Calu3 (cell line): ENCODE results near the gene PLEKHG4B. TPM values are rescaled to one million over a fixed set of nuclear protein-coding genes. Genes with fewer than 3 reads are reported as not detected.

Source experiments
- BruUV-seq: library from RNA; stranded (reverse); fragments of 400-500 nt; replicated peaks from 2 replicates; lab custom pipeline; 2021; lab: Mats Ljungman, UMichigan
- CTCF ChIA-PET: fragments of 300-600 bp; sonication (Branson Sonifier 250); formaldehyde crosslinking; loops from one replicate; lab custom pipeline; 2022; ENCODE audit warnings: antibody characterized with exemption; lab: Charles Lee
- DNase-seq: peaks from one replicate; pipeline ENCODE4 v3.0.0; 2022
- H3K27ac Mint-ChIP-seq: one replicate; pipeline ENCODE4 v1.8.0; 2022; ENCODE audit warnings: mixed read lengths; ENCODE audit not compliant: unreplicated experiment
- H3K27me3 Mint-ChIP-seq: one replicate; pipeline ENCODE4 v1.8.0; 2022; ENCODE audit warnings: mixed read lengths; ENCODE audit not compliant: unreplicated experiment
- H3K36me3 Mint-ChIP-seq: one replicate; pipeline ENCODE4 v1.8.0; 2022; ENCODE audit warnings: mild to moderate bottlenecking, moderate library complexity, mixed read lengths; ENCODE audit not compliant: insufficient read depth, unreplicated experiment
- H3K4me1 Mint-ChIP-seq: one replicate; pipeline ENCODE4 v1.8.0; 2022; ENCODE audit warnings: mild to moderate bottlenecking, low read depth, mixed read lengths; ENCODE audit not compliant: unreplicated experiment
- H3K4me3 Mint-ChIP-seq: one replicate; pipeline ENCODE4 v1.8.0; 2022; ENCODE audit warnings: mild to moderate bottlenecking, low read depth, moderate library complexity, mixed read lengths; ENCODE audit not compliant: unreplicated experiment
- H3K9me3 Mint-ChIP-seq: one replicate; pipeline ENCODE4 v1.8.0; 2022; ENCODE audit warnings: low read depth, mixed read lengths; ENCODE audit not compliant: unreplicated experiment
- intact Hi-C: fragments of 100-400 bp; cut with micrococcal nuclease; formaldehyde crosslinking; loops from one replicate; pipeline ENCODE4 v1.10.0; 2022; ENCODE audit not compliant: unreplicated experiment
- total RNA-seq: library from RNA; stranded (reverse); gene quantifications from 2 replicates; pipeline ENCODE4 v1.2.3, GENCODE V29; 2022
- TF ChIP-seq, protein P1 (sequence below): fragments of 200-600 bp; IDR thresholded peaks from one replicate; pipeline ENCODE4 v1.8.0; 2022; ENCODE audit warnings: antibody characterized with exemption; ENCODE audit not compliant: unreplicated experiment

PLEKHG4B gene
- total RNA-seq, 1 experiment from 2014 or later: 1.7 TPM

DNA sequence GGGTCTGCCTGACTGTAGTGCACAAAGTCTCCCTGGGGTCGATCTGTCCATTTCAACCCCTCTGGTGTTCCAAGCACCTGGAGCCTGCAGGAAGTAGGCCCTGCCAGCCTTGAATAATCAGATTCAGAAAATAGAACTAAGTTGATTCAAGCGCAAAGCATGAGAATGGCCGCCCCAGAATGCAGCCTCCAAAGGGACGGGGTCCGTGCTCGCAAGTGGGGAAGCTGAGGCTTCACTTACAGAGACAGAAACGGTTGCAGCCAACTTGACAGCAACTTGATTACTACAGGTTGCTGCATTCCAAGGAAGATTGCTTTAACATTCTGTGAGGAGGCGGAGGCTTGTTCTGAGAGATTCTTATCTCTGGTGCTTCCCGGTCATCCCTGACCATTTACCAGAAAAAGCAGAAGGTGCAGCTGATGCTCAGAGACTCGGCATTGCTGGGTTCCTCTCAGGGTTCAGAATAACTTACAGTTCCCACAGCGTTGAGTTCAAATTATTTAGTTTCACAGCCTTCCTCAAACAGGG is 84.4 kb downstream of the PLEKHG4B start:
- Mint-ChIP-seq H3K27ac (no peak overlapping the region), H3K9me3 (no peaks in the 10 kb centered on the region)

DNA sequence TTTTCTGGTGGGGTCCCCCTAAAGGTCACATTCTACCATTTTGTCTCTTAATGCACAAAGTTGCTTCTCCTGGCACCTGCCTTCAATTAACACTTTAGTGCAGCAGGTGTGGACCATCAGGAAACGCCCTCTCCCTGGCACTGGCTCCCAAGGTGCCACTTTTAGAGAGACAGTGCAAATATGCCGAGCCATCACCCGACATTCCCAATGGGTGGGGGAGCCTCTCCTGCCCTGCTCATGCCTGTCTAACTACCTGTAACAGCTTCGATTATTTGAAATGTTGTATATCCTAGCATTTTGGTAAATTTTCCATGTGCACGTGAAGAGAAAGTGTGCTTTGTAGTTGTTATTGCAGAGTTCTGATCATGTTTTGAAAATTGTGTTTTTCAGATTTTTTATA is 86.1 kb downstream of the PLEKHG4B start:
- H3K9me3 Mint-ChIP-seq: no peaks in the 10 kb centered on the region
- intact Hi-C loops: no loop called here
- no peaks in the 10 kb centered on the region for H3K36me3 Mint-ChIP-seq
- DNase-seq: no peak
- H3K4me1 Mint-ChIP-seq: no peaks in the 10 kb centered on the region
- peaks cover 84% of the 10 kb centered on the region for H3K27me3 Mint-ChIP-seq
- no TSS peak for BruUV-seq
- no peak overlapping the region for H3K27ac Mint-ChIP-seq
- H3K4me3 Mint-ChIP-seq: no peak overlapping the region
- CTCF ChIA-PET: no interaction called here
- TF ChIP-seq, protein P1, sequence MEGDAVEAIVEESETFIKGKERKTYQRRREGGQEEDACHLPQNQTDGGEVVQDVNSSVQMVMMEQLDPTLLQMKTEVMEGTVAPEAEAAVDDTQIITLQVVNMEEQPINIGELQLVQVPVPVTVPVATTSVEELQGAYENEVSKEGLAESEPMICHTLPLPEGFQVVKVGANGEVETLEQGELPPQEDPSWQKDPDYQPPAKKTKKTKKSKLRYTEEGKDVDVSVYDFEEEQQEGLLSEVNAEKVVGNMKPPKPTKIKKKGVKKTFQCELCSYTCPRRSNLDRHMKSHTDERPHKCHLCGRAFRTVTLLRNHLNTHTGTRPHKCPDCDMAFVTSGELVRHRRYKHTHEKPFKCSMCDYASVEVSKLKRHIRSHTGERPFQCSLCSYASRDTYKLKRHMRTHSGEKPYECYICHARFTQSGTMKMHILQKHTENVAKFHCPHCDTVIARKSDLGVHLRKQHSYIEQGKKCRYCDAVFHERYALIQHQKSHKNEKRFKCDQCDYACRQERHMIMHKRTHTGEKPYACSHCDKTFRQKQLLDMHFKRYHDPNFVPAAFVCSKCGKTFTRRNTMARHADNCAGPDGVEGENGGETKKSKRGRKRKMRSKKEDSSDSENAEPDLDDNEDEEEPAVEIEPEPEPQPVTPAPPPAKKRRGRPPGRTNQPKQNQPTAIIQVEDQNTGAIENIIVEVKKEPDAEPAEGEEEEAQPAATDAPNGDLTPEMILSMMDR: no peak

More for the DNA sequence above, 84.4 kb downstream of the PLEKHG4B start:
- Mint-ChIP-seq H3K36me3 (no peaks in the 10 kb centered on the region), H3K27me3 (peaks cover 86% of the 10 kb centered on the region), H3K4me3 (no peak overlapping the region), H3K4me1 (no peaks in the 10 kb centered on the region)
- CTCF ChIA-PET: no interaction called here
- no peak for DNase-seq
- TF ChIP-seq, protein P1: no peak
- no TSS peak for BruUV-seq
- intact Hi-C loops: no loop called here

- BruUV-seq: no TSS peak
- DNase-seq: no peak
- Mint-ChIP-seq H3K27ac (no peak overlapping the region), H3K27me3 (peaks cover 84% of the 10 kb centered on the region), H3K4me1 (no peaks in the 10 kb centered on the region), H3K9me3 (no peaks in the 10 kb centered on the region), H3K4me3 (no peak overlapping the region), H3K36me3 (no peaks in the 10 kb centered on the region)
- CTCF ChIA-PET: no interaction called here
- TF ChIP-seq, protein P1: no peak
- intact Hi-C loops: no loop called here
Observed at GRCh38 chr5:179401-179800, 87.4 kb downstream of the PLEKHG4B start.

DNA sequence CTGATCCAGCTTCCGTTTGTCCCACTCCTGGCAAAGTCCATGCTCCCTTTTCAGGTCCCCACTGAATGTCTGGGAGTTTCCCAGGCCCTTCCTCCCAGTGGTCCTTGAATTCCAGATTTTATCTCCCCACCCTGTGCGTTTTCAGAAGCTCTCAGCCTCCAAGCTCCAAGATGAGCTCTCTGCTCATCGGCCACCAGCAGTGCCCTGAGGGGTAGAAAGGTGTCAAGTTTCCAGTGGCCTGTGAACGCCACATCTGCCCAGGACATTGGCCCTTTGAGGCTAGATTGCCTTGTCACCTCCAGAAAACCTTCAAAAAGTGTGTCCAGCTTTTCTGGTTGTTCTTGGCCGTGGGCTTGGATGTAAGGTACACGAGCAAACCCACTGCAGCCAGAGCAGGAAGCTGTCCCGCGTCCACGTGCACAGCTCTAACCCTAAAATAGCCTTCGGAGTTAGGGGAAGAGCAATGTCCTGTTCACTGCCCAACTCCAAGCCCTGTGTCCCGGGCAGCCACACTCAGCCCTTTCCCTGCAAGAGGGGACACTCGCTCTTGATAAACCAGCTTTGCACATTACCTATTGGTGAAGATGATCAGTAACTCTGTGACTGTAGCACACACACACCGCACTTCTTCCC is 88.4 kb downstream of the PLEKHG4B start:
- H3K36me3 Mint-ChIP-seq: no peaks in the 10 kb centered on the region
- no TSS peak for BruUV-seq
- CTCF ChIA-PET: no interaction called here
- H3K9me3 Mint-ChIP-seq: no peaks in the 10 kb centered on the region
- no peak overlapping the region for H3K27ac Mint-ChIP-seq
- TF ChIP-seq, protein P1: no peak
- DNase-seq: no peak
- H3K27me3 Mint-ChIP-seq: peaks cover 84% of the 10 kb centered on the region
- H3K4me3 Mint-ChIP-seq: no peak overlapping the region
- H3K4me1 Mint-ChIP-seq: no peaks in the 10 kb centered on the region
- intact Hi-C loops: no loop called here
